Measurements from ENCODE around the gene STX8.
"Not testable (repeated sequence)": the region's sequence is repeated elsewhere in the genome, so short reads cannot be mapped to it uniquely, and the experiment has no call there.

STX8 gene

DNA sequence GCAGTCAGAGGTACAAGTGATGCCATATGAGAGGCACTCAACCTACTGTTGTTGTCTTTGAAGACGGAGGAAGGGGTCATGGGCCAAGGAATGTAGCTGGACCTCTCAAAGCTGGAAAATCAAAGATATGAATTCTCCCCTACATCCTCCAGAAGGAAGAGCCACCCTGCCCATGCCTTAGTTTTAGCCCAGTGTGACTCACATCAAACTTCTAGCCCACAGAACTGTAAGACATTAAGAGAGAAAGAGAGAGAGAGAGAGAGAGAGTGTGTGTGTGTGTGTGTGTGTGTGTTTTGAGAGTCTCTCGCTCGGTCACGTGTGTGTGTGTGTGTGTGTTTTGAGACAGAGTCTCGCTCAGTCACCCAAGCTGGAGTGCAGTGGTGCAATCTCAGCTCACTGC is 87.1 kb downstream of the STX8 start:
- DNase-seq, result no peak

DNA sequence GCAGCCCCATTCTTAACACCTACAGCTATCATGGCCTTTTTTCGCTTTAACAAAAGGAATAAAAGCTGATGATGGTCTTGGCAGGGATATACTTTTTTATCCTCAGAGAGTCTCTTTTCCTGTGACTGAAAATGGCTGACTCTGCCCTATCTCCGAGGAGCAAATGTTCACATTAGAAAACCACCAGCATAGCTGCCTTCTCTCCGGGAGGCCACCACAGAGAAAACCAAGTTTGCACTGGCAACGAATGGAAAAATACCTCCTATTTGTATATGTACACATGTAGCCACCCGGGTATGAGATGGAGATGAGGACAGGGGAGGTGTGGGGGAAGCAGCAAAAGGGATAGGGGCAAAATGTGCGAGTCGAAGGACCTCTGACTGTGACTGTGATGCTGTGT is 88.2 kb downstream of the STX8 start:
- DNase-seq, result no peak

DNA sequence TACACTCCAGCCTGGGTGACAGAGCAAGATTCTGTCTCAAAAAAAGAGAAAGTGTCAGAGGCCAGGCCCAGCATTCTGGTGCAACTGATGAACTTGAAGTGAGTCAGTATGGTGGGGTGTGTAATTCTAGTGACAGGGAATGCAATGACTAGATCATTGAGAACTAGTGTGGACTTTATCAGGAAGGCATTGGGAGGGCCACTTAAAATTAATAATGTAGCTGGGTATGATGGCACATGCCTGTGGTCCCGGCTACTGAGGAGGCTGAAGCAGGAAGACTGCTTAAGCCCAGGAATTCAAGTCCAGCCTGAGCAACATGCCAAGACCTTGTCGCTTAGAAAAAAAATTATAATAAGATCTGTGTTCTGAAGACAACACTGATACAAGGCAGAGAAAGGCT is 90.8 kb downstream of the STX8 start:
- no peak for DNase-seq

DNA sequence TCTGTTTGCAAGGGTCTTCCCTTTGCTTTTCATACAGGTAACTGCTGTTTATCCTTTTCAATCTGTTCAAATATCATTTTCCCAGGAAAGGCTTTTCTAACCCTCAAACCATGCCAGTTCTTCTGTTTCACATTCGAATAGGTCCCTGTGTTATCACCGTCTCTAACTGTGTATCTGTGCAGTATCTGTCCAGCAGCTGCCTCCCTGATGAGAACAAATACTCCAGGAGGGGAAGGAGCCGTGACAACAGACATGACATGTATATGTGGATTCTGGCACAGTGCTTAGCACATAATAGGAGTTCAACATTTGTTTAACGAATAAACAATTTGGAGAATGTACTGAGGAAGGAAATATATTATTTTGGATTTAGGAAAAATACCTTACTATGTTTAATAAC is 95.7 kb downstream of the STX8 start:
- peak; percentile 40 for DNase-seq

DNA sequence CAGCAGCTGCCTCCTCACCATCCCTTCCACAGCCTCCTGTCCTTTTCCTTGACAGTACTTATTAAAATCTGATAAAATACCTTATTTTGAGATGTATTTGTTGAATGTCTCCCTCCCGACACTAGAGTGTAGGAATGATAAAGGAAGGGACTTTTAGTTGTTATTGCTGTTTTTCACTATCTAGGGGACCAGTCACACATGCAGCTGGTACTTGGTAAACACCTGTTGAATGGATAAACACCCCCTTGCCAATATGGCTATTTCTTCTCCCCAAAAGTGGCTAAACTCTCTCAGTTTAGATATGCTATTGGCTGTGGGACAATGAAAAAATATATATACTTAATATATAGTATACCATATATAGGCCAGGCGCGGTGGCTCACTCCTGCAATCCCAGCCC is 96.7 kb downstream of the STX8 start:
- no peak for DNase-seq

DNA sequence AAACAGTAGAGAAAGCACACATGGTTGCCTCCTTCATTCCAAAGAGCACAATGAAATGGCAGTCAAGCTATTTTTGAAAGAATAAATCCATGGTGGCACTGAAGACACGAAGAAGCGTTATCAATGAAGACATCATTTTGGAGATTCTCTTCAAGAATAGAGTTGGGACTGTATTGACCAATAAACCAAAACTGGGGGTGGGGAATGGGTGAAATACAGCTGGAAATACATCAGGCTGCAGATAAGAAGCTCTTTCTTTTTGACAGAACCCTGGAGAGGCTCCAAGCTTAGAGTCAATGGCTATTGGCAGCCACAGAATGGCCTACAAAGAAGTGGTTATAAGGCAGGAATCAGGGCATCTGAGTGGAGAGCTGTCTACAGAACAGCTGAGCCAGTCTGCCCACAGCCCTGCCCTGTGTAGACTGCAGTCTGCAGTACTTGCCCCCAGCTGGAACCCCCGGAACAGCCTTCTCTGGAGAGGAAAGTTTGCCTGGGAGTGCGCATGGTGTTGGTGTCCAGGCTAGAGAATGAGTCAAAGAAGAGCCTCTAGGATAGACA is 100.4 kb downstream of the STX8 start:
- DNase-seq, result no peak

DNA sequence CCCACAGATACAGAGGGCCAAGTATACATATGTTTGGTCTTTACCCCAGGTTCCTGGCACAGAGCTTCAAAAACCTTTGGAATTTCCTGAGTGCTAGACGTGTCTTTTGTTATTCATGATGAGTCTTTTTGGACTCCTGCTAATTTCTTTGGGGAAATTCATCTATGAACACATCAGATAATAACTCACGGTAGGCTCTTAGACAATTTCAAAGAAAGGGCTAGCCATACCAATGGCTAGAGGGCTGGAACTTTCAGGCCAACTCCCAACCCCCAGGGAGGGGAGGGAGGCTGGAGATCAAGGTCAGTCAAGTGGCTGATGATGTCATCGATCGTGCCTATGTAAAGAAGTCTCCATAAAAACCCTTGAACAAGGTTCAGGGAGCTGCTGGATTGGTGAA is 101.9 kb downstream of the STX8 start:
- no peak for DNase-seq

DNA sequence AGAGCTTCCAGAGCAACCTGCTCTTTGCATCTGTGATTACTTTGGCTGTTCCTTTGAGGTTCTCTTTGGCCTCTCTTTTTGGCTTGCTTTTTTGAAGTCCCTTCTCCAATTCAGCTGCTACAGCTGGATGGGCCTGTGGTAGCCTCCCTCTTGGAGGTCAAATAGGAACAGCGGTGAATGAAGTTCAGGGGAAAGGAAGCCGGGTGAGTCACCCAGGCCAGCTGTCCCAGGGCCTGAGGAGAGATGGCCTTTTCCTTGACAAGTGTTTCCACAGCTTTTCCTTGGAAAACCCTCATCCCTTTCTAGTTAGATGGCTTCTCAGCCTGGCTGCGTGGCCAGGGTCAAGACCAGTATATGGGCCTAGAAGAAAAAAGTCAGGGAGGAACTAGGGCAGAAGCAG is 103.1 kb downstream of the STX8 start:
- no peak for DNase-seq

DNA sequence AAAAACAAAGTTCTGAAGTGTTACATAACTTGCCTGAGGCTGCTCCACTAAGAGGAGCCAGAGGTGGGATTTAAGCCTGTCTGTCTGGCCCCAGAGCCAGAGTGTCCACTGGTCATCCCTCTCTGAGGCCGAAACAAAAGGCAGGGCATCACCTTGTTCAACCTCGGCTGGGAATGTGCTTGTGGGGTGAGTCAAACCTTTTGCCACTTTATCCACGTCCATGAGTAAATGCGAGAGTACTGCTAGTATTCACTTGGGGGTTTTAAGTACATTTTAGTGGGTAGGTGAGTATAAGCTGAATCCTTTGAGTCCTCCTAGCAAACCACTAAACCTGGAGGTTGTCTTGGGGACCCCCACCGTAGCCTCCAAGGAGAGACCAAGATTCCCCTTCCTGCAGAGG is 103.5 kb downstream of the STX8 start:
- no peak for DNase-seq

DNA sequence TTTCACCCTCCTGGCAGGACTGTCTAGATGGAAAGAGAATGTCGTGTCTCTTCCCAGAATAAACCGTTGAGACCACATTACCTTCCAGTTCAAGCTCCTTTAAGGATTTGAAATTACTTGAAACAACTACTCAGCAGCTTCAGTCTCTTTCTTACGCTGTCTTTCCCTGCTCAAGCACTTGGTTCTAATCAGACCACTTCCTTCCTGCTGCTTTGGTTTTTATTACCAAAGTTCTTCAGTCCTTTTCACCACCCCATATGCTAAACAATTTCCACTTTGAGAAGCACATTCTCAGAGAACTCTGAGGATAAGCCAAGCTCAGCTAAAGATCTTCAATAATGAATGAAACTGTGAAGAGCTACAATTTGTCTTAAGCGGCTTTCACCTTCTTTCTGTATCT is 105.4 kb downstream of the STX8 start:
- DNase-seq, result no peak

DNA sequence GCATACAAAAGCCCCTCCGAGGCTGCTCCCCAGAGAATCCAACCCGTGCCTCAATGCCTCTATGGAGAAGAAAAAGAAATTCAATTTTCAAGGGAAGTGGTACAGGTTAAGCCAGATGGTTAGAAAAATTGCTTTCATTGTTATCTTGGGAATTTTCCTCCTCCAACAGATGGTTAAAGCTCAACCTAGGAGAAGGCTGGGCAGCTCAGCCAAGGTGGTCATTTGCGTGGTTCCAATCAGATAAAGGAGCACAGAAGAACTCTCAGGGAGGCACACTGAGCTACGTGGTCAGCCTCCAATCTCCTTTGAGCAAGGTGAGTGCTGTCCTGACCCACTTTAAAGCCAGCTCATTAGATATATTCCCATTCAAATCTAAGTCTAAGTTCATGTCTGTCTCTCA is 106.7 kb downstream of the STX8 start:
- DNase-seq, result no peak

DNA sequence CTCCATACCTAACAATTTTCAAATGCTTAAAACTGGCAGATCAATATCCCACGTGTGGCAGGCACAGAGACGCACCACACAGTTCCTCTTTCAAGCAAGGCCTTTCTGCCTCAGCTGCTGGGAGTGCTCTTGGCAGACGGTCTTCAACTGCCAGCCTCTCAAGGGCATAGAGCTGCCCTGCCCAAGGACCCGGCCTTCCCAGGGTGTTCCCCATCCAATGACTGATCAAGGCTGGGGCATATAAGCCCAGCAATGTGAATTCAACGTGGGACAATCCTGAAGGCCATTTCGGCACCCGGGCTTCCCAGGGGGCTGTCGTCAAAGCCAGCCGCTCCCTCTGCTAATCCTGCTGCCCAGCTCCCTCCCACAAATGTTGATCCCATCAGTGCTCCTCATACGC is 107.1 kb downstream of the STX8 start:
- no peak for DNase-seq

DNA sequence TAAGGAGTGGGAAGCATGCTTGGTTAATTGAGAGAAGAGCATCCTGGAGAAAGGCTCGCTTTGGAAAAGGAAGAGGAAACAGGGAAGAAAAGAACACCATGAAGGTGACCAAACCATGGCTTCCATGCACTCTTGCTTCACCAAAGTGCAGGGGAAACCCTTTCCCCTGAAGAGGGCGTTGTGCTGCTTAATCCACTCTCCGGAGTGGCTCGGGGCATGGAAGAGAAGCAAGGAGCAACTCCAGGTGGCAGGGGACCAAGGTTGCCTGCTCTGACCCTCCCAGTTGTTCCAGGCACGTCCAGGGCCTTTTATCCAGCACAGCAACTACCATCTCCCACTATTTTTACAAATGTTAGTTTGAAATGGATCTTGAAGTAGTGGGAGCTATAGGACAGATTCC is 108.1 kb downstream of the STX8 start:
- DNase-seq, result no peak

DNA sequence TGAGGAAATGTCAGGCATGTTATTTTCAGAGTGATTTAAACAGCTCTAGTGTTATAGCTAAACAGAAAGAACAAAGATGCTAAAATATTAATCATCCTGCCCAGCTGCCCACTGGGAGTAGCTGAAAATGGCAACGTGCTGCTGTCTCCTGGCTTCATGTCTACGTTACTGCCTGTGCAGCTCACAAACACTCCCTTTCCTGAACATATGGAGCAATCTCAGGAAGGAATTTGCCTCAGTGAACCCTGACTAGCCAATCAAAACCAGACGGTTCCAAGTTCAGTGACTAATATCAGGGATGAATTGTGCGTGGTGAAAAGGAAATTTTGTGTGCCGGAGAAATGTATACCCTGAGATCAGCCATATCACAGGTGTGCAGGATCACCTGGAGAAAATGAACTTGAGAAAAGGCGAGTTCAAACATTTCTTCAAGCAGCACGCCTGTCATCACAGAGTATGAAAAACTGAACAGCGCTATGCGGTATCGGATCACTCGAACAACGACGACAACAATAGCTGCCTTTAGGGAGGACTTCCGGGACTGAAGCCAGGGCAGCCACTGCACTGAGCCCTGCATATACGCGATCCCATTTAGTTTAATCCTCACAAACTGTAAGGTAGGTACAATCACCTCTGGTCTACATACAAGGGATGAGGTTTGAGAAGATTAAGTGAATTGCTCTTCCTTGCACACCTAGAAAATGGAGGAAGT is 110.3 kb downstream of the STX8 start:
- no peak for DNase-seq

DNA sequence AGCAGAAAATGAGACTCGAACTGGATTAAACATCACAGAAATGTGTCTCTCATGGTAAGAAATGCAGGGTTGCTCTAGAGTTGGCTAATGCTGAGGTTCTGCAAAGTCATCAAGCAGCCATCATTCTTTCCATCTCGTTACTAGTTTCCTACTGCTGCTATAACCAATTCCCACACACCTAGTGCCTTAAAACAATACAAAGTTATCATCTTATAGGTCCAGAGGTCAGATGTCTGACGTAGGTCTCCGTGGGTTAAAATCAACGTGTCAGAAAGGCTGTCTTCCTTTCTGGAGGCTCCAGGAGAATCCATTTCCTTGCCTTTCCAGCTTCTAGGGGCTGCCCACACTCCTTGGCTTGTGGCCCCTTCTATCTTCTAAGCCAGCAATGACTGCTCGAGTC is 118.6 kb downstream of the STX8 start:
- no peak for DNase-seq

DNA sequence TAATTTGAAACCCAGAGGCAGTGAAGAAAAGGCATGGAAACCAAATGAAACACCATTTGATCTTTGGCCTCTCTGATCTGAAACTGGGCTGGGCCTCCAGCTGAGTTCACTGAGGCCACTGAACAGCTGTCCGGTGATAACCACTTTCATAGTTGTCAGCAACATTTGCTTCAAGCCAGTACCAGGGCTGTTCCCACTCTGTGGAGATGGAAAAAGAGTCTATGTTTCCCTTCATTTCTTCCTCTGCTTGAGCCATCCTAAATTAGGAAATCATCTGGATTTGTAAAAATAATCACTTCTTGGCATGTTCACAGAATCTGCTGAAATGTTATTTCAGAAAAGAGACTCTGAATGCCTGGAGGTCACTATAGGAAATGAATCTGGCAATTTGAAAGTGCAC is 119.3 kb downstream of the STX8 start:
- DNase-seq, result no peak

DNA sequence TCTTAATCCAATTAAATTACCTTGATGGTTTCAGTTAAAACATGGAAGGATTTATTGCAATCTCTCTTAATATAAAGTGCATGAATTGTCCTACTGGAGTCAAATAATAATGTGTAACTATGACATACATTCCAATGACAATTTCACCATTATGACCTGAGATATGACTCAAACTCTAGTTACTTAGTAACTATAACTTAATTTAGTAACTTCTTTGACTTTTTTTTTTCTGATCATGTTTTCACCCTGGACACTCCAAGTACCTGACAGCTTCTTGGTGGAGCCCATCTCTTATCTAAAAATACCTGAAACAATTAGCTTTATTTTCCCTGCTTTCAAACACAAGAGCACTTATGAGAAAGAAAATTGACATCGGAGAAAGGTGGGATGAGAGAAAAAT is 123.7 kb downstream of the STX8 start:
- no peak for DNase-seq

DNA sequence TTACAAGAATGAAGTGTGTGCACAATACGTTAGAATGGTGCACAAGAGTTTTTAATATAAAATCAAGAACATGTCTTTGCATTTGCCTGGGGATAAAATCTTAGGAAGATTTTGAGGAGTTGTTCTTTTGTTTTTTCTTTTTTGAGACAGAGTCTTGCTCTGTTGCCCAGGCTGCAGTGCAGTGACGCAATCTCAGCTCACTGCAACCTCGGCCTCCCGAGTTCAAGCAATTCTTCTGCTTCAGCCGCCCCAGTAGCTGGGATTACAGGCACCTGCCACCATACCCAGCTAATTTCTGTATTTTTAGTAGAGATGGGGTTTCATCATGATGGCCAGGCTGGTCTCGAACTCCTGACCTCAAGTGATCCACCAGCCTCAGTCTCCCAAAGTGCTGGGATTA is 128.3 kb downstream of the STX8 start:
- not testable (repeated sequence) for DNase-seq

DNA sequence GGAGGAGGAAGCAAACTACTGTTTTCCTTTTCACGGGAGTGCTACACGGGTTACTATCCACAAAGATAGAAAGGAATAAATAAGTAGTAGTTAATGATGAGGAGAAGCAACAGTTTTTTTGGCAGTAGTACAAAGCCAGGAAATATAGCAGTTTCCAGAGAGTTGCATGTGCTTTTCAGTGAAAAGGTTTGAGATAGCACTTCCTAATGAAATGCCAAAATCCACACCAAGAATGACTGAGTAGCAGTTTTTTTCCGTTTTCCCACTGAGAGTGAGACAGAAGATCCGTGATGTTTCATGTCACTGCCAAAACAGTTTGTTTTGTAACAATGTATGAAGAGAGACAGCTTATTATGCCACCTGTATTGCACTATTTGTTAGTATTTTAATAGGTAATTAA is 129.1 kb downstream of the STX8 start:
- DNase-seq, result no peak

DNA sequence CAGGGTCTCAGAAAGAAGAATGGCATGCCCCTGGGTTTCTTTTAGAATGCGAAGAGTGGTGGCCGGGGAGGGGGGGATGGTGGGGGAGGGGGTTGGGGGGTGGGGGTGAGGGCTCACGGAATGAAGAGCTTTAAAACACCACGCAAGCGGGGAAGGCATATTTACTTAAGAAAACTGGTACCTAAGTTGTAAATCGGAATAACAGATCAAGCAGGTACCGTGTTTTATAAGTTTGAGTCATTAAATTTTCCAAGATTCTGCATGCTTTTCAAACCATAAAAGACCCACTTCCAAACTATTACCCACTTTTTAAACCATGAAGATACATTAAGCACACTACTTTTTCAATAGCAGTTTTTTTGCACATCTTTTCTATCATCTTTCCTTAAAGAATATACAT is 130.2 kb downstream of the STX8 start:
- no peak for DNase-seq

DNA sequence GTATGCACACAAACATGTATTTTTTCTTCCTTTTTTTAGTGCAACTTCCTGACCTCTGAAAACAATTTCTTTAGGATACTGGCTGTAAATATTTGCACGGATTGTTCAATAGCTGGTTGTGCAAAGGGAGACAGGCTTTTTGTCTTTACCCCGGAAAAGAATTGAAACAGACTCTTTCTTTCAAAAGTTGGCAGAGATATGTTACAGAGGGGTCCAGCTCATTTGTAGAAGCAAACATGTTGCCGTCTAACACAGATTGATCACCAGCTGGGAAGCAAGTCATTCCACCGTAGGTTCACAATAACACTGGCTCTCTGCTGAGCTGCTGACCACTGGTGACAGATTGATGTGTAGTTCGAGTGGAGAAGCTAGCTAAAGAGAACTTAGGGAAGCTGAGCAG is 130.9 kb downstream of the STX8 start:
- DNase-seq, result no peak

DNA sequence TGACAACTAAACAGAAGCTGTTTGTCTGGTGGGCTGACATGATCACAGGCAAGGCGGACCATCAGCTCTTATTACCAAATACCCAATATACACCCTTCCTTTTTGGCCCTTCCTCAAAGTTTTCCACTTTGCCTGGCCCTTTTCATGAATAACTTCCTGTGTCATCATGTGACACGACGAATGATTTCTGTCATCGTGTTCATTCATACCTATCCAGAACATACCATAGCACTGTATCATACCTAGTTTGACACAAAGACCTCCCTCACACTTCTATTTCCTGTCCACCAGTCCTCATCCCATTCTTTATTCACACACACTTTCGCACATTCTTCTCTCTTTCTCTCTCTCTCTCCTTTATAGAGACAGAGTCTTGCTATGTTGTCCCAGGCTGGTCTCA is 131.8 kb downstream of the STX8 start:
- no peak for DNase-seq

DNA sequence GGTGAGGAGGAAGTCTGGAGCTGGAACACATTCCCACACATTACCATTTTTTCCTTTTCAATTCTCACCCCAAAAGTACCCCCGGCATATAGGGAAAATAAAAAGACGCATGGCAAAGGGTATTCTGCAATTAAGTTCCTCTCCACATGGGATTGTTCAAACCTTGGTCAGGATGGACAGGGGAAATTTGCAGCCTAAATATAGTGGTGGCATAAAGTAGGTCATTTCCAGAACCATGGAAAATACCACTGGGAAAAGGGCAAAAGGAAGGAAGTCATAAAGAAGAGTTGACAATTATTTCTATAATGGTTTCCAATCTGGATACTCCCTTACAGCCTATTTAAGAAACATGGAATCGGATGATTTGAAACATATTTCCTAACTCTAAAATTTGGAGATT is 135.8 kb downstream of the STX8 start:
- DNase-seq, result no peak

DNA sequence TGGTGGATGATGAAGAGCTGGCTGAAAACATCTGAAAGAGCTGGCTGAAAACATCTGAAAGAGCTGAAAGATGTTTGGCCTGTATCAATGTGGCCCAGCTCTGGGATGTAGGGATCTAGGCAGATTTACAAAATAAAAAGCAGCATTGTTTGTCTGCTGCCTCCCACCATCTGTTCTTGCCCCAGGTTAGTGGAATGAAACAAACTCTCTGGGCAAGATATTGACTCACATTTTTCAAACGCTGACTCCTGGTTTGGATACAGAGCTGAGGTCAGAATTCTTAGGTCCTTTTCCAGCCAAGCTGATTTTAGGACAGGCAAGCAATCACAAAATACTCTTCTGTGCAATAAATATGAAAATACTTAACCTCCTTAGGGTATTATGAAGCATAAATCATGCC is 139.0 kb downstream of the STX8 start:
- DNase-seq, result no peak

DNA sequence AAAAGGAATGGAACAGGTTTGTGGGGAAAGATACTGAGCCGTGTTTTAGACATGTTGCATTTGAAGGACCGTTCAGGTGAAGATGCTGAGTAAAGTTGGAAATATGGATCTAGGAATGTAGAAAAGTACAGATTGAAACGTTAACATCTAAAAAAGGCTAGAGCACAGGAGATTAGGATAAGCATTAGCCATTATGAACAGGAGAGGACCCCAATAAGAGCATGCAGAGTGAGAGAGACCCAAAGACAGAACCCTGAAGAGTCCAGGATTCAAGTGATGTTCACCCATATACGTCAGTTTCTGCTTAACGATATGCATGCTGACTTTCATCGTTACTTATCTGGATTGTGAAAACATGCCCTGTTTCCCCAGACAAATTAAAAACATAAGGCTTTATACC is 140.5 kb downstream of the STX8 start:
- no peak for DNase-seq

Data from NCI-H1092 (cell line).